Fibroblast of mammary gland (primary cell): ENCODE measurements around the gene KIDINS220.

Experiments
- DNase-seq: peaks from one replicate; pipeline ENCODE4 v3.0.0-alpha.2; 2010; ENCODE audit warnings: low read depth
- H3K4me3 ChIP-seq: 2 replicates; pipeline ENCODE4 v1.5.1; 2011; ENCODE audit warnings: low read depth, mild to moderate bottlenecking, low read length, moderate library complexity; ENCODE audit not compliant: control insufficient read depth
- CTCF ChIP-seq: conservative IDR thresholded peaks from 2 replicates; pipeline ENCODE4 v1.5.1; 2011; ENCODE audit warnings: low read depth, low read length, inconsistent platforms; ENCODE audit not compliant: control insufficient read depth, insufficient read depth

KIDINS220 gene

GRCh38 chr2:8756716-8757115 is 80.7 kb downstream of the KIDINS220 start:
- no peak overlapping the region for H3K4me3 ChIP-seq
- no peak for DNase-seq
- no peak for TF ChIP-seq CTCF

- H3K4me3 ChIP-seq: no peak overlapping the region
- no peak for TF ChIP-seq CTCF
Observed at GRCh38 chr2:8756230-8756629, 81.2 kb downstream of the KIDINS220 start.

GRCh38 chr2:8754106-8754776 is 83.2 kb downstream of the KIDINS220 start:
- H3K4me3 ChIP-seq: no peak overlapping the region
- no peak for TF ChIP-seq CTCF
- peak; percentile 28 for DNase-seq

More at GRCh38 chr2:8756230-8756629, 81.2 kb downstream of the KIDINS220 start:
- no peak for DNase-seq

GRCh38 chr2:8753609-8754008 is 83.8 kb downstream of the KIDINS220 start:
- no peak for TF ChIP-seq CTCF
- no peak for DNase-seq
- no peak overlapping the region for H3K4me3 ChIP-seq

- no peak for TF ChIP-seq CTCF
- DNase-seq: no peak
- H3K4me3 ChIP-seq: no peak overlapping the region
Observed at GRCh38 chr2:8752385-8752784, 85.0 kb downstream of the KIDINS220 start.

- no peak for TF ChIP-seq CTCF
- no peak for DNase-seq
- H3K4me3 ChIP-seq: no peak overlapping the region
Observed at GRCh38 chr2:8750221-8750620, 87.2 kb downstream of the KIDINS220 start.

GRCh38 chr2:8743261-8743660 is 94.2 kb downstream of the KIDINS220 start:
- H3K4me3 ChIP-seq: no peak overlapping the region
- no peak for DNase-seq
- TF ChIP-seq CTCF: no peak
